GM12875 (cell line): ENCODE results near the gene HPCAL1.

Experiments used
- H3K4me3 ChIP-seq: one replicate; pipeline ENCODE4 v1.5.1; 2011; ENCODE audit warnings: low read depth, low read length, control low read depth
- TF ChIP-seq, protein P1 (sequence below): IDR thresholded peaks from 2 replicates; pipeline ENCODE4 v1.5.1; 2011; ENCODE audit warnings: low read depth, mild to moderate bottlenecking, control low read depth, inconsistent platforms, low read length, moderate library complexity, borderline replicate concordance; ENCODE audit not compliant: insufficient read depth

The HPCAL1 gene

DNA sequence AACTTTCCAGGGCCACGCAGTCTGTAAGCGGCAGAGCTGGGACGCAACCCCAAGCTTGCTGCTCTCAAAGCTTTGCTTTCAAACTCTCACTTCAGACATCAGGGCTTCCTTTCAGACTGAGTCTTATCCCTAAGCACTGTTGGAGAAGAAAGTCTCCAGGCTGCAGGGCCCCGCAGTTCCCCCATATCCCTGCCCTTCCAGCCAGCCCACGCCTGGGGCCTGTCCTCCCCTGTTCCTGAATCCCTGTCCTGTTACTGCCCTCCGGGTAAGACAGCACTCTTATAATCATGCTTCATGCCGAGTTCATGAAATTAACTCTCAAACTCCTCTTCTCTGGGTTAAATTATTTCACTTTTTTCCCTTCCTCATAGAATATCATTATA is 37.9 kb downstream of the HPCAL1 start:
- TF ChIP-seq, protein P1, sequence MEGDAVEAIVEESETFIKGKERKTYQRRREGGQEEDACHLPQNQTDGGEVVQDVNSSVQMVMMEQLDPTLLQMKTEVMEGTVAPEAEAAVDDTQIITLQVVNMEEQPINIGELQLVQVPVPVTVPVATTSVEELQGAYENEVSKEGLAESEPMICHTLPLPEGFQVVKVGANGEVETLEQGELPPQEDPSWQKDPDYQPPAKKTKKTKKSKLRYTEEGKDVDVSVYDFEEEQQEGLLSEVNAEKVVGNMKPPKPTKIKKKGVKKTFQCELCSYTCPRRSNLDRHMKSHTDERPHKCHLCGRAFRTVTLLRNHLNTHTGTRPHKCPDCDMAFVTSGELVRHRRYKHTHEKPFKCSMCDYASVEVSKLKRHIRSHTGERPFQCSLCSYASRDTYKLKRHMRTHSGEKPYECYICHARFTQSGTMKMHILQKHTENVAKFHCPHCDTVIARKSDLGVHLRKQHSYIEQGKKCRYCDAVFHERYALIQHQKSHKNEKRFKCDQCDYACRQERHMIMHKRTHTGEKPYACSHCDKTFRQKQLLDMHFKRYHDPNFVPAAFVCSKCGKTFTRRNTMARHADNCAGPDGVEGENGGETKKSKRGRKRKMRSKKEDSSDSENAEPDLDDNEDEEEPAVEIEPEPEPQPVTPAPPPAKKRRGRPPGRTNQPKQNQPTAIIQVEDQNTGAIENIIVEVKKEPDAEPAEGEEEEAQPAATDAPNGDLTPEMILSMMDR = no peak
- H3K4me3 ChIP-seq = no peak overlapping the region

DNA sequence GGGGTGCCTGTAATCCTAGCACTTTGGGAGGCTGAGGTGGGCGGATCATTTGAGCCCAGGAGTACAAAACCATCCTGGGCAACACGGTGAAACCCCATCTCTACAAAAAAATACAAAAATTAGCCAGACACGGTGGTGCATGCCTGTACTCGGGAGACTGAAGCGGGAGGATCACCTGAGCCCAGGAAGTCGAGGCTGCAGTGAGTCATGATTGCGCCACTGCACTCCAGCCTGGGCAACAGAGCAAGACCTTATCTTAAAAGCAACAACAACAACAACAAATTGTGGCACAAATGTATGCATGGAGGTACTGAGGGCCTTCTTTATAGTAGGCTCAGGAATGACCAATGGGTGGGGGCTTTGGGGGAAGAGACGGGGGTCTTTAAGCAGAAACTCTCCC is 38.5 kb downstream of the HPCAL1 start:
- no peak overlapping the region for H3K4me3 ChIP-seq
- TF ChIP-seq, protein P1 = no peak

DNA sequence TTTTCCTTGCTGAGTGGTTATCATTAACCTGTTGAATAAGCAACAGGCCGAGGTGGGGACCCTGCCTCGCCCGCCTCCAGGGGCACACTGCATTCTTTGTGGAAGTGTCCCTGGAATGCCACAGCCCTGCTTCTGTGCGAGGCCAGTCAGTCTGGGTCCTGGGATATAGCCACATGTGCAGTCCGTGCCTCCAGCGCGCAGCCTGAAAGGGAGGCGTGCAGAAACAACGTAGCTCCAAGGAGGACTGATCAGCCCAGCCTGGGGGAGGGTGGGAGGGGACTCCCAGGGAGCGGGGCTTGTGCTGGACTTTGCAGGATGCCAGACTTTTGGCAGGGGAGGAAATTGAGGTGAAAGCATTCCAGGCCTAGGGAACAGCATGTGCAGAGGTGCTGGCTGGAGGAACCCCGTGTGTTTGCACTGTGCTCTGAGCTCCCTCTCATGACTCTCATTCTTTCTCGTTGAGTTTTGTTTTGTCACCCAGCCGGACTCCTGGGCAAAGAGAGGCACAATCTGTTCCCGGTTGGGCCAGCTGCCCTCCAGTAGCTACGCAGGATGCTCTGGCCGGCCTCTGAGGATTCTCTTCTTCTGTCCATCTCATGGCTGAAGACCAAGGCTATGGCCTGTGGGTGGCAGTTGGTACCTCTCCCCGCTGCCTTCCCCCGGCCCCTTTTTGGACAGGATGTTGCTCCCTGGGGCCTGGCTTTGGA is 39.7 kb downstream of the HPCAL1 start:
- TF ChIP-seq, protein P1 = no peak
- H3K4me3 ChIP-seq = no peak overlapping the region

DNA sequence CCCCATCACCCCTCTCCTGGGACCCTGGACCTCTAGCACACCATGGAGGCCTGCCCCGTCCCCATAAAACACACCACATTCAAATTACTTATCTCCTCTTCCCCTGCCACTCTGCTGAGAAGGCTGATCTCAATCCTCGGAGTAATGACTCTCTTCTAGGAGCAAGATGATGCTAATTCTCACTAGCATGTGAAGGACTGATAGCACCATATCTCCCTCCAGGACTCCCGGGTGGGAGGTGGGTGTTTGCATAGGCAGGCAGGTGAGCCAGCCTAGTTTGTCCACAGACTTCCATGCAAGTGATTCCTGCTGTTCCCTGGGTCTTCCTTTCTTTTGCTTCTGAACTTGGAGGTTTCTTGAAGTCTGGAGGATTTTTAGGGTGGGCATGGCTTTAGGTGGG is 40.5 kb downstream of the HPCAL1 start:
- TF ChIP-seq, protein P1 = no peak
- H3K4me3 ChIP-seq = no peak overlapping the region

DNA sequence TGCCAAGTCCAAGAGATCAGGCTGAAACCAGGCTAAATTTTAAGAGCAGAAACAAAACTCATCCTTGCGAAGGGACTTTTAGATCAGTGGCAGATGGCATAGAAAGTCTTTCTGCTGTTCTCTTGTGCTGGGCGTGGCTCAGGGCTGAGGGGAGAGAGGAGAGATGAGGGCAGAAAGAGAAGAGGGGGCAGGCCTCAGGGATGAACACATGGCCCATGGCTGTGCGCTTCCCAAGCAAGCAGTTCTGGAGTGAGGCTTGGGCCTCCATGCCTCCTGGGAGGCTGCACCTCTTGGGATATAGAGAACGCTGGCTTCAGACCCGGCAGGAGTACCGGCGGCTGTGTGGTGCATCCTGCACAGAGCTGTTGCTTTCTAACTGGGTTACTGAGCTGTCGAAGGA is 41.0 kb downstream of the HPCAL1 start:
- TF ChIP-seq, protein P1 = no peak
- no peak overlapping the region for H3K4me3 ChIP-seq

DNA sequence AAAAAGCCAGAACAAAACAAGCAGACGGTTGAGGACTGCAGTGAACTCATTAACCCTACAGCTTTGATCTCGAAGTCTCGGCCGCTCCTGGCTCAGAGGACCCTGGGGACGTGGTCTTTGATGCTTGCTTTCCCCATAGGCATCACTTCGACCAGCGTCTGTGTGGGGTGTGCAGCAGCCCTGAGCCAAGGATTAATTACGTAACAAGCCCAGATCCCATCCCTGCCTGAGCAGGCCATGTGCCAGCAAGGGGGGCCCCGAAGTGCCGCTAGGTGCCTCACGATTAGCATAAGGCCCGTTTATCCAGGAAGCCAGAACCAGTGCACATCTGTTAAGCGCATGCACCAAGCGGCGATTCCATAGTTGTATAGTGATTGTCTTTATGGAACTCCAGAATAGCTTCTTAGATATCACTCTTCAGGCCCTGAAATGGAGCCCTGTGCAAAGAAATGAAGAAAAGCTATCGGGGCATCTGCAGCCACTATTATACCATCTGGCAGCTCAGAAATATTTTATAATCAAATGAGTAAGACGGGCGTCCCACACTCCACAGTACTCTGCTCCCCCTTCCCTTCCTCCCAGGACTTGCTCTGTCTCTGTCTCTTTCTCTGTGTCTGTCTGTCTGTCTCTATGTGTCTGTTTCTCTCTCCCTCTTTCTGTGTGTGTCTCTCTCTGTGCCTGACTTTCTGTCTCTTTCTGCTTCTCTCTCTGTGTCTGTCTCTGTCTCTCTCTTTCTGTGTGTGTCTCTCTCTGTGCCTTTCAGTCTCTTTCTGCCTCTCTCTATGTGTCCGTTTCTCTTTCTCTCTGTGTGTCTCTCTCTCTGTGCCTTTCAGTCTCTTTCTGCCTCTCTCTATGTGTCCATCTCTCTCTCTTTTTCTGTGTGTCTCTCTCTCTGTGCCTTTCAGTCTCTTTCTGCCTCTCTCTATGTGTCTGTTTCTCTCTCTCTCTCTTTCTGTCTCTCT is 41.7 kb downstream of the HPCAL1 start:
- no peak overlapping the region for H3K4me3 ChIP-seq
- TF ChIP-seq, protein P1 = no peak
